Mesenteric fat pad (tissue), 1 donor: ENCODE data around the gene ERCC2. TPM values are rescaled to one million over a fixed set of nuclear protein-coding genes. Genes with fewer than 3 reads are reported as not detected.

Experiments
- DNase-seq: peaks from one replicate; pipeline ENCODE4 v3.0.0-alpha.2; 2020; ENCODE audit warnings: low spot score
- total RNA-seq: library from RNA; stranded (reverse); fragmentation: NEBNext Ultra II Directional; extraction: Animal tissue kit (Norgen Biotek cat#: 25700); gene quantifications from one replicate; pipeline ENCODE4 v1.2.1, GENCODE V29; 2021
- donor health status: DM: yes; HTN: yes; CAD: no.

Gene ERCC2
- total RNA-seq, 1 donor from 2014 or later, result 12.3 TPM

GRCh38 chr19:45304141-45304926, 66.0 kb downstream of the ERCC2 start:
- no peak for DNase-seq

GRCh38 chr19:45303269-45304060, 66.9 kb downstream of the ERCC2 start:
- DNase-seq, result no peak

- no peak for DNase-seq
Measured at GRCh38 chr19:45302416-45302815, 68.0 kb downstream of the ERCC2 start.

Other genes with a start within 250 kb of the ERCC2 start
- not detected for gene NKPD1, start 209.6 kb downstream of the ERCC2 start, total RNA-seq
- gene TRAPPC6A, start 192.3 kb downstream of the ERCC2 start, total RNA-seq, result 12.3 TPM
- gene BLOC1S3, start 191.8 kb downstream of the ERCC2 start, total RNA-seq, result 8.4 TPM
- gene EXOC3L2, start 125.2 kb downstream of the ERCC2 start, total RNA-seq, result 4.8 TPM
- gene MARK4, start 119.3 kb downstream of the ERCC2 start, total RNA-seq, result 25.9 TPM
- not detected for gene CKM, start 47.7 kb downstream of the ERCC2 start, total RNA-seq
- gene KLC3, start 29.8 kb downstream of the ERCC2 start, total RNA-seq, result not detected
- 17.6 TPM for gene PPP1R13L, start 34.5 kb upstream of the ERCC2 start, total RNA-seq
- 6.7 TPM for gene POLR1G, start 36.1 kb upstream of the ERCC2 start, total RNA-seq
- 82.3 TPM for gene ERCC1, start 53.3 kb upstream of the ERCC2 start, total RNA-seq
- gene FOSB, start 97.4 kb upstream of the ERCC2 start, total RNA-seq, result 907 TPM
- gene RTN2, start 126.5 kb upstream of the ERCC2 start, total RNA-seq, result 8.3 TPM
- 1.1 TPM for gene PPM1N, start 127.9 kb upstream of the ERCC2 start, total RNA-seq
- 104 TPM for gene VASP, start 136.9 kb upstream of the ERCC2 start, total RNA-seq
- 12.5 TPM for gene OPA3, start 214.2 kb upstream of the ERCC2 start, total RNA-seq
- gene GPR4, start 231.6 kb upstream of the ERCC2 start, total RNA-seq, result 32.7 TPM